Myocyte (in vitro differentiated cells): Measurements from ENCODE around the gene VAMP4. TPM values are rescaled to one million over a fixed set of nuclear protein-coding genes. Genes with fewer than 3 reads are reported as not detected.

ENCODE experiments used
- DNase-seq: peaks from one replicate; pipeline ENCODE4 v3.0.0-alpha.2; 2012; ENCODE audit warnings: low read depth
- total RNA-seq: library from RNA; depleted of rRNA; stranded (reverse); fragments of >200 nt; gene quantifications from 2 replicates; pipeline ENCODE4 v1.2.3, GENCODE V29; 2014

VAMP4 gene
- total RNA-seq, 1 donor from 2014 or later = 4.1 TPM

DNA sequence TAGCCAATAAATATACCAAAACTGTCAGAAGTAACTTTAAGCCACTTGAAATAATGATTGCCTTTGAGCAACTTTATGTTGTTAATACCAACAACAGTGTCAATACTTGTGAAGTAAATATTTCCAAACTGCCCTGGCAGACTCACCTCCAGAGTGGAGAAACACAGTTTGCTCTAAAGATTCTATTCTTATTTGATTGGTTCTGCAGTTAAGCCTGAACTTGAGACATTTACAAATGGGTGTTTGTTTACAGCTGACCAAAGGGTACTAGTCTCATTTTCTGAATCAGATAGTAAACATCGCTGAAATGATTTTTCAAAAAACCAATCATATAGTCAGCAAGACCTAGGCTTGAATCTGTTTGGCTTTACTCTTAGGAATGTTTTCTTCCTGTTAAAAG lies 88.1 kb downstream of the VAMP4 start:
- DNase-seq = no peak

DNA sequence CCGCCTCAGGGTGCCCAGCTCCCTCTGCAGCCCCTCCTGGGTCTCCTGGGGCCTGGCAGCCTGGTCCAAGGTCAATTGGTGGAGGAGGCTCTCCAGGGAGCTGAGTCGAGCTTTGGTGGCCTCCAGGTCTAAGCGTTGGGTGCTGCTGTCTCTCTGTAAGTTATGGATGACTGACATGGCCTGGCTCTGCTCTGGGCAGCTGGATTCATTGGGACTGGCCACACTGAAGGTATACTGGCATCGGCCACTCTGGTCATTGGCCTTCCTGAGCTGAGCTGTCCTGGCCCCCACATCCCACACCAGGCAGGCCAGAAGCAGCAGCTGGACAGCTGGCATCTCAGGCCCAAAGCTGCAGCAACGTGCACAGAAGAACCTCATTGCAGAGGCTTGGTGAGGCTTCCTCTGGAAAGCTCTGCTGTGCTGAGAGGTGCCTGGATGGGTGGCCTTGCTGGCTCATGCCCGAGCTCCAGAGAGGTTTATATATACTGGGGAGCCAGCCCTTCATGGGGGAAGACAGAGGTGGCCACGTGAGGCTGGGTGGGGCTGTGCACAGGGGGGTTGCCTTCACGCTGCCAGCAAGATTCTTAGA lies 89.5 kb downstream of the VAMP4 start, which contains the start of gene MYOC:
Gene MYOC (minus strand): TSS at position 455 of the 589 bp plus-strand sequence. CDS start 77 bp downstream, at position 378.
- no peak for DNase-seq

Other genes with a start within 250 kb of the VAMP4 start
- gene MYOCOS, start 119.8 kb downstream of the VAMP4 start, total RNA-seq = not detected in 2 replicates
- gene MYOC, start 89.4 kb downstream of the VAMP4 start, total RNA-seq = not detected in 2 replicates
- gene METTL13, start 39.6 kb upstream of the VAMP4 start, total RNA-seq = 19.5 and 21.3 TPM in 2 replicates
- gene DNM3, start 99.4 kb upstream of the VAMP4 start, total RNA-seq = 0.62 and 1.1 TPM in 2 replicates